ENCODE measurements around the gene CCK.

GRCh38 chr3:42256135-42256819 is 9.7 kb downstream of the CCK start:
- TF ChIP-seq TOX (CRISPR knock-in tag; IDR thresholded peaks at IDR 0.05; ENCODE audit: borderline replicate concordance) (no peak), ZFP3 (CRISPR knock-in tag; IDR thresholded peaks at IDR 0.05) (no peak), CSDC2 (CRISPR knock-in tag; IDR thresholded peaks at IDR 0.05) (no peak), PPARA (CRISPR knock-in tag; IDR thresholded peaks at IDR 0.05; ENCODE audit: borderline replicate concordance) (no peak), PATZ1 (CRISPR knock-in tag; IDR thresholded peaks at IDR 0.05; ENCODE audit: borderline replicate concordance) (no peak), ZC3H10 (CRISPR knock-in tag; IDR thresholded peaks at IDR 0.05) (no peak), RARB (CRISPR knock-in tag; IDR thresholded peaks at IDR 0.05) (no peak), ZNF70 (CRISPR knock-in tag; IDR thresholded peaks at IDR 0.05) (no peak), SNAI2 (CRISPR knock-in tag; IDR thresholded peaks at IDR 0.05) (no peak), ARNTL (CRISPR knock-in tag; IDR thresholded peaks at IDR 0.05; ENCODE audit: borderline replicate concordance, low read depth) (no peak), CREB5 (CRISPR knock-in tag; IDR thresholded peaks at IDR 0.05; ENCODE audit: low read depth) (no peak), TCF4 (CRISPR knock-in tag; IDR thresholded peaks at IDR 0.05; ENCODE audit: borderline replicate concordance) (no peak), ESRRG (CRISPR knock-in tag; IDR thresholded peaks at IDR 0.05) (no peak), ZNF565 (CRISPR knock-in tag; conservative IDR thresholded peaks at IDR 0.05; ENCODE audit: low read depth) (no peak)
